Thoracic aorta (tissue), 2 donors: ENCODE results near the gene STOX2. TPM values are rescaled to one million over a fixed set of nuclear protein-coding genes. Genes with fewer than 3 reads are reported as not detected.

Experiments
- ATAC-seq: fragments of 150-250 bp; one replicate; pipeline ENCODE4 v1.8.0; 2017; ENCODE audit warnings: low read depth; ENCODE audit not compliant: insufficient number of reproducible peaks, low FRiP score
- DNase-seq: peaks from one replicate; pipeline ENCODE4 v3.0.0-alpha.2; 2020; ENCODE audit warnings: low spot score
- H3K27ac ChIP-seq, 2 donors: fragments of 200-600 bp; sonication (generic); 1 replicate in 1 of 2; 2 replicates in 1 of 2; pipeline ENCODE4 v1.5.1; 2016; ENCODE audit warnings: mild to moderate bottlenecking in 2 of 2, moderate library complexity in 2 of 2
- H3K27me3 ChIP-seq: fragments of 200-600 bp; sonication (generic); replicated peaks from 2 replicates; pipeline ENCODE4 v1.6.0; 2016; ENCODE audit warnings: mild to moderate bottlenecking; ENCODE audit not compliant: insufficient read depth
- H3K36me3 ChIP-seq: fragments of 200-600 bp; sonication (generic); one replicate; pipeline ENCODE4 v1.5.1; 2016
- H3K4me1 ChIP-seq, 2 donors: fragments of 200-600 bp; sonication (generic); 1 replicate in 1 of 2; 2 replicates in 1 of 2; pipeline versions ENCODE4 v1.5.1 to v1.6.0; 2016; ENCODE audit warnings: low read depth in 2 of 2, mild to moderate bottlenecking in 1 of 2; ENCODE audit not compliant: control insufficient read depth in 1 of 2
- H3K4me3 ChIP-seq: fragments of 200-600 bp; sonication (generic); 2 replicates; pipeline ENCODE4 v1.5.1; 2016; ENCODE audit warnings: mild to moderate bottlenecking
- H3K9me3 ChIP-seq: fragments of 200-600 bp; sonication (generic); 2 replicates; pipeline ENCODE4 v1.5.1; 2016
- total RNA-seq, 2 donors: library from RNA; depleted of rRNA; stranded (reverse); fragments of >200 nt; gene quantifications; one replicate each; pipeline versions ENCODE4 v1.1.0 to v1.2.3, GENCODE V29; 2016
- TF ChIP-seq, protein P1 (sequence below): fragments of 200-600 bp; sonication (generic); IDR thresholded peaks from one replicate; pipeline ENCODE4 v1.5.1; 2019; ENCODE audit warnings: antibody characterized with exemption

Gene STOX2
- total RNA-seq, 2 donors from 2014 or later = 5.9 to 20.2 TPM

DNA sequence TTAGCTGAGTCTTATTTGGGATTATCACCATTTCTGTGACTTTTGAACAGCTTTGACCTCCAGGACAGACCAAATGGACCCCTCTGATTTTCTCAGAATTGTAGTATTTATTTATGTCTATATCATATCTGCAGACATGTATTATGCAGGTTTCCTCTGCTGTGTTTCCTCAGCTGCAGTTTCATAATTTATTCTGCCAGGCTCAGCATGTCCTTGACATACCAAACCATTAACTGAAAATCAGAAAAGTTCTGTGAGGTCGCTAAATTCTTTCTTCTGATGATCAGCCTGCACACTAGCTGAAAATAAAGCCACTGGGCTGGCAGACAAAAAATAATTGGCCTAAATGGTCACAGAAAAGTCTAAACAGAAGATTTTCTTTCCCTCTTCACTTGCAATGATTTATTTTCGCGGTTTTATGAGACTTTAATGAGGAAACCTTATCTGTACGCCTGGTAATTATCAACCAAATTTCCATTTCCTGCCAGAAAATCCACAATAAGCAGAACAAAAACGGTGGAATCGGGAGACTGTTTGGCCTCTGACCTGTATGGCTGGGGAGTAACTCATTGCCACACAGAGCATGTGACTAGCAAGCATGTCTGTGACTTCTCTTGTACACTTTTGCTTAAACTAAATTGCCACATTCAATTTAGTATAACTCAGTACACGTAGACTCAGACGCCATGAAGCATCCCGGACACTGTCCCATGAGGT lies 161.6 kb downstream of the STOX2 start:
- no peak overlapping the region for H3K4me3 ChIP-seq
- H3K27me3 ChIP-seq = no peaks in the 10 kb centered on the region
- no peaks in the 10 kb centered on the region for H3K36me3 ChIP-seq
- DNase-seq (no peak), ATAC-seq (no peak)
- TF ChIP-seq, protein P1, sequence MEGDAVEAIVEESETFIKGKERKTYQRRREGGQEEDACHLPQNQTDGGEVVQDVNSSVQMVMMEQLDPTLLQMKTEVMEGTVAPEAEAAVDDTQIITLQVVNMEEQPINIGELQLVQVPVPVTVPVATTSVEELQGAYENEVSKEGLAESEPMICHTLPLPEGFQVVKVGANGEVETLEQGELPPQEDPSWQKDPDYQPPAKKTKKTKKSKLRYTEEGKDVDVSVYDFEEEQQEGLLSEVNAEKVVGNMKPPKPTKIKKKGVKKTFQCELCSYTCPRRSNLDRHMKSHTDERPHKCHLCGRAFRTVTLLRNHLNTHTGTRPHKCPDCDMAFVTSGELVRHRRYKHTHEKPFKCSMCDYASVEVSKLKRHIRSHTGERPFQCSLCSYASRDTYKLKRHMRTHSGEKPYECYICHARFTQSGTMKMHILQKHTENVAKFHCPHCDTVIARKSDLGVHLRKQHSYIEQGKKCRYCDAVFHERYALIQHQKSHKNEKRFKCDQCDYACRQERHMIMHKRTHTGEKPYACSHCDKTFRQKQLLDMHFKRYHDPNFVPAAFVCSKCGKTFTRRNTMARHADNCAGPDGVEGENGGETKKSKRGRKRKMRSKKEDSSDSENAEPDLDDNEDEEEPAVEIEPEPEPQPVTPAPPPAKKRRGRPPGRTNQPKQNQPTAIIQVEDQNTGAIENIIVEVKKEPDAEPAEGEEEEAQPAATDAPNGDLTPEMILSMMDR = no peak
- H3K9me3 ChIP-seq = no peaks in the 10 kb centered on the region
- no peak overlapping the region for H3K27ac ChIP-seq
- no peaks in the 10 kb centered on the region for H3K4me1 ChIP-seq

DNA sequence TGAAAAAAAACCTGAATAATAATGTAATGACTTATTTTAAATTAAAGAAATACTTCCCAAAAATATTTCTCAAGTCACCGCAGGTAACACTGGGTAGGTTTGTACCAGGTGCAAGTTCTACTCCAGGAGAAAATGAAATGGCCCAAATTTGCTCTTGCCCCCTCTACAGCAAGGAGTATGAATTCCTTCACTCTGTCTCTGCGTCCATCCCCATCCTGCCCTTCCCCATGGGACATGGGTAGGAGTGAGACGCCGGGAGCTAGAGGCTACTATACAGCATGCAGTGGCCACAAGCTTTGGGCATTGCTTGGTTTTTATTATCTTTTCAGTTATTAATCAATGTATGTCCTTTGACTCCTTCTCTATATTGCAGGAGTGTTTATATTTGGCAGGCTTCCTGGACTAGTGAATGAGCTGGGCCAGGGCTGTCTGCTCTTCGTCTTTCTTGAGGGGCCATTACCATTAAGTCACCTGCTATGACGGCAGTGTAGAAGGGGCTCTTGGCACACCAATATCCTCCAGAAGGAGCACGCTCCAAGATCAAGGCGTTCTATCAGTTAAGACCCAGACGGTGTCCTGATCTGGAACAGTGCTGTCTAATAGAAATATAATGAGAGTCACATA lies 162.9 kb downstream of the STOX2 start:
- H3K36me3 ChIP-seq = no peaks in the 10 kb centered on the region
- ATAC-seq (no peak), DNase-seq (no peak)

More for the DNA sequence above, 162.9 kb downstream of the STOX2 start:
- peaks cover 6% of the 10 kb centered on the region for H3K9me3 ChIP-seq
- H3K4me3 ChIP-seq = no peak overlapping the region
- no peaks in the 10 kb centered on the region for H3K27me3 ChIP-seq
- H3K27ac ChIP-seq = no peak overlapping the region
- H3K4me1 ChIP-seq = no peaks in the 10 kb centered on the region
- TF ChIP-seq, protein P1 = no peak

Other genes starting within 250 kb of the STOX2 start
- 10 to 100 TPM; 15.2 to 35.6 TPM for gene RWDD4, start 246.1 kb upstream of the STOX2 start, total RNA-seq
- 10 to 100 TPM; 41.6 to 65.3 TPM for gene TRAPPC11, start 246.0 kb upstream of the STOX2 start, total RNA-seq